WERI-Rb-1 (cell line): ENCODE data around the gene ZNF593OS.
A peak's percentile ranks its signal among the peaks of the same experiment; 100 is the strongest.

Experiments
- DNase-seq: peaks from one replicate; pipeline ENCODE4 v3.0.0-alpha.2; 2020
- H3K27ac ChIP-seq: fragments of 250-450 bp; sonication (Bioruptor Pico); 2 replicates; pipeline ENCODE4 v1.5.1; 2020; ENCODE audit warnings: mild to moderate bottlenecking, moderate library complexity
- H3K27me3 ChIP-seq: fragments of 250-450 bp; sonication (Bioruptor Pico); 2 replicates; pipeline ENCODE4 v1.5.1; 2021; ENCODE audit warnings: mild to moderate bottlenecking, low read depth, moderate library complexity; ENCODE audit not compliant: insufficient read depth, severe bottlenecking
- H3K36me3 ChIP-seq: fragments of 250-450 bp; sonication (Bioruptor Pico); 2 replicates; pipeline ENCODE4 v1.5.1; 2020; ENCODE audit warnings: mild to moderate bottlenecking, moderate library complexity
- H3K4me3 ChIP-seq: 2 replicates; pipeline ENCODE4 v1.5.1; 2011; ENCODE audit warnings: low read depth, mild to moderate bottlenecking, control low read depth, low read length
- H3K9me3 ChIP-seq: fragments of 250-450 bp; sonication (Bioruptor Pico); 2 replicates; pipeline ENCODE4 v1.5.1; 2021; ENCODE audit warnings: mild to moderate bottlenecking, moderate library complexity; ENCODE audit not compliant: severe bottlenecking
- TF ChIP-seq, protein P1 (sequence below): IDR thresholded peaks from 2 replicates; pipeline ENCODE4 v1.5.1; 2011; ENCODE audit warnings: low read depth, mild to moderate bottlenecking, control low read depth, inconsistent platforms, low read length

ZNF593OS gene

DNA sequence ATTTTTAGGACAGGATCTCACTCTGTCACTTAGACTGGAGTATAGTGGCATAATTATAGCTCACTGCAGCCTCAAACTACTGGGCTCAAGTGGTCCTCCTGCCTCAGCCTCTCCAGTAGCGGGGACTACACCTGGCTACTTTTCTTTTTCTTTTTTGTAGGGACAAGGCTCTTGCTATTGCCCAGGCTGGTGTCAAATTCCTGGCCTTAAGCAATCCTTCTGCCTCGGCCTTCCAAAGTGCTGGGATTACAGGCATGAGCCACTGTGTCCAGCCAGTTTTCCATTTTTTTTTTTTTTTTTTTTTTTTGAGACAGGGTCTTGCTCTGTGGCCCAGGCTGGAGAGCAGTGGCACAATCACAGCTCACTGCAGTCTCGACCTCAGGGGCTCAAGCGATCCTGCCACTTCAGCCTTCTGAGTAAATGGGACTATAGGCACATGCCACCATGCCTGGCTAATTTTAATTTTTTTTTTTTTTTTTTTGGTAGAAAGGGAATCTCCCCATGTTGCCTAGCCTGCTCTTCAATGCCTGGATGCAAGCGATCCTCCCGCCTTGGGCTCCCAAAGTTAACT lies 41.8 kb upstream of the ZNF593OS start:
- Histone ChIP-seq H3K27ac (no peak overlapping the region), H3K27me3 (no peaks in the 10 kb centered on the region), H3K4me3 (no peak overlapping the region), H3K36me3 (no peaks in the 10 kb centered on the region), H3K9me3 (no peaks in the 10 kb centered on the region)
- no peak for DNase-seq
- TF ChIP-seq, protein P1, sequence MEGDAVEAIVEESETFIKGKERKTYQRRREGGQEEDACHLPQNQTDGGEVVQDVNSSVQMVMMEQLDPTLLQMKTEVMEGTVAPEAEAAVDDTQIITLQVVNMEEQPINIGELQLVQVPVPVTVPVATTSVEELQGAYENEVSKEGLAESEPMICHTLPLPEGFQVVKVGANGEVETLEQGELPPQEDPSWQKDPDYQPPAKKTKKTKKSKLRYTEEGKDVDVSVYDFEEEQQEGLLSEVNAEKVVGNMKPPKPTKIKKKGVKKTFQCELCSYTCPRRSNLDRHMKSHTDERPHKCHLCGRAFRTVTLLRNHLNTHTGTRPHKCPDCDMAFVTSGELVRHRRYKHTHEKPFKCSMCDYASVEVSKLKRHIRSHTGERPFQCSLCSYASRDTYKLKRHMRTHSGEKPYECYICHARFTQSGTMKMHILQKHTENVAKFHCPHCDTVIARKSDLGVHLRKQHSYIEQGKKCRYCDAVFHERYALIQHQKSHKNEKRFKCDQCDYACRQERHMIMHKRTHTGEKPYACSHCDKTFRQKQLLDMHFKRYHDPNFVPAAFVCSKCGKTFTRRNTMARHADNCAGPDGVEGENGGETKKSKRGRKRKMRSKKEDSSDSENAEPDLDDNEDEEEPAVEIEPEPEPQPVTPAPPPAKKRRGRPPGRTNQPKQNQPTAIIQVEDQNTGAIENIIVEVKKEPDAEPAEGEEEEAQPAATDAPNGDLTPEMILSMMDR: no peak

DNA sequence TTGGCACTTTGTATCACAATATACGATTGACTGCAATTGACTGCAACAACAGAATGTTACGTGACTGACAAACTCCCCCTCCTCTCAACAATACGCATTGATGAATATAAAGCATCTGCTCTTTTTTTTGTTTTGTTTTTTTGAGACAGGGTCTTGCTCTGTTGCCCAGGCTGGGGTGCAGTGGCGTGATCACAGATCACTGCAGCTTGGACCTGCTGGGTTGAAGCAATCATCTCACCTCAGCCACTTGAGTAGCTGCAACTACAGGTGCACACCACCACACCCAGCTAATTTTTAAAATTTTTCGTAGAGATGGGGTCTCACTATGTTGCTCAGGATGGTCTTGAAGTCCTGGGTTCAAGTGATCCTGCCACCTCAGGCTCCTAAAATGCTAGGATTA lies 41.1 kb upstream of the ZNF593OS start:
- TF ChIP-seq, protein P1: no peak
- Histone ChIP-seq H3K36me3 (no peaks in the 10 kb centered on the region), H3K27me3 (no peaks in the 10 kb centered on the region), H3K27ac (no peak overlapping the region), H3K9me3 (no peaks in the 10 kb centered on the region), H3K4me3 (no peak overlapping the region)
- no peak for DNase-seq

DNA sequence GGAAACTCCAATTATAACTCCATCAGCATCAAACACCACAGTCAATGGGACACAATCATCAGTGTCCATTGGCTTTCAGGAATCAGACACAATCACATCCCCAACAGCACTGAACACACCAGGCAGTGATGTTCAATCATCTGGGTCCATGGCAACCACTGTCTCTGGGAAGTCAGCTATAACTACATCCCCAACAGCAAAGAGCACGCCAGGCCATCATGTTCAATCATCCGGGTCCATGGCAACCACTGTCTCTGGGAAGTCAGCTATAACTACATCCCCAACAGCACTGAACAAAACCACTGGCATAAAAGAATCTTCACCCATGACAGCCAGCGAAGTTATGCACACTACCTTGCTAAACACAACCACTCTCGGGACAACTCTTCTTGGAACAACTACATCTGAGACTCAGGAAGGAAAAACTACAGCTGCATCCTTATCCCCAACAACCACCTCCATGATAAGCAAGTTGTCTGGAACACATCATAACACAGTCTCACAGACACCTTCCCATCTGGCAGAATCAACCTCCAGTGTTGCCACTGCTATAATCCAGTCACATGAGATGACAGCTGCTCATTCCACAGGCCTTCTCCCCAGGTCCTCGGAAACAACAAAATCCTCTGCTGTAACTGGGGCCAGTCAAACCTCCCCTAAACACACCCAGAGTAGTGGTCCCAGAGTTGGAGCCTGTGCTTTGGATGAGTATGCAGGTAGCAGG lies 38.7 kb upstream of the ZNF593OS start:
- Histone ChIP-seq H3K27ac (no peak overlapping the region), H3K4me3 (no peak overlapping the region), H3K9me3 (no peaks in the 10 kb centered on the region), H3K36me3 (no peaks in the 10 kb centered on the region), H3K27me3 (no peaks in the 10 kb centered on the region)
- TF ChIP-seq, protein P1: no peak
- DNase-seq: no peak

DNA sequence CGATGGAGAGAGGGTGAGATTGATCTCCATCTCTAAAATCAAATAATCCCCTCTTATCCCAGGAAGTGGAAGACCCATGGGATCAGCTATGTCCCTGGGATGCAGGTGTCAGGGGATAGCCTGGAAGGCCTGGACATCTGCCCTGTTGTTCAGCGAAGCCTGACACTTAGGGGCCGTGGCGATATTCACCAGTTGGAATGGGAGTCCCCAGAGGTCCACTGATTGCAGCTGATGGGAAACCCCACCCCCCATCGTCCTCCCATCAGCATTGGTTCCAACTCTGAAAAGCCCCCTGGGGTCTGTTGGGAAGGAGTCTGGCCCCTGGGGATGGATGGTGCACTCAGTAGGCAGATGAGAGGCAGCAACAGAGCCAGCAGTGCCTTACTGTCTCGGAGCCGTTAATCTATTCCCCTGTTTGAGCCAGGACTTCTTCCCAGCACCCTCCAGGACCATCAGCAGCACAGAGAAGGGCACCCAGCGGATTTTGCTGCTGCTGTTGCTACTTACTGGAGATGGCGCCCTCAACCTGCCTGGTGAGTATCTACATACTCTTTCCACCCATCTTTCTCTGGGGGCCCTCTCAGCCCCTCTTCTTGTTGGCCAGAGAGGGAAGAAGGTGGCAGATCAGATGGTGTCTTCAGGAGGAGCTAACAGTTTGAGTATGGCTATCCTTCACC lies 32.1 kb upstream of the ZNF593OS start:
- Histone ChIP-seq H3K4me3 (no peak overlapping the region), H3K36me3 (no peaks in the 10 kb centered on the region), H3K27me3 (no peaks in the 10 kb centered on the region), H3K27ac (no peak overlapping the region; the same call in 1 of the 2 replicates), H3K9me3 (no peaks in the 10 kb centered on the region)
- DNase-seq: peak; percentile 41
- TF ChIP-seq, protein P1: peak; percentile 51

DNA sequence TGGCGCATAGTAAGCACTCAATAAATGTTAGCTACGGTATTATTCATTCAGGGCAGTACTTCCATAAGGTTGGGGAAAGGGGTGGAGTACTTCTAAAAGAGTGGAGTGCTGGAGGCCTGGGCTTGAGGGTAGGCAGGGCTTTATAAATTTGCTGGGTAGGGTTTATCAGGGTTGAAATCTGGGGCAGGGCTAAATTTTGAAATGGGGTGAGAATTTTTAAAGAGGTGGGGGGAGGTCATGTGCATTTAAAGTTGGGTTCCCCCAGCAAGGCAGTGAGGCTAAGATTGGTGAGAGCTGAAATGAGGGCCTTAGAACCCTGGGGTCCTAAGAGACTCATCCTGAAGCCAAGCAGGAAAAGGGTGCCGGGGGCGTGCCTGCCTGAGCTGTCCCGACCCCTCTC lies 28.8 kb upstream of the ZNF593OS start:
- TF ChIP-seq, protein P1: no peak
- Histone ChIP-seq H3K9me3 (no peaks in the 10 kb centered on the region), H3K4me3 (no peak overlapping the region), H3K36me3 (no peaks in the 10 kb centered on the region), H3K27ac (no peak overlapping the region), H3K27me3 (no peaks in the 10 kb centered on the region)
- DNase-seq: no peak
